Neural cell (in vitro differentiated cells): ENCODE measurements around the gene GNAI2. TPM values are rescaled to one million over a fixed set of nuclear protein-coding genes. Genes with fewer than 3 reads are reported as not detected.
A peak's percentile ranks its signal among the peaks of the same experiment; 100 is the strongest.

ENCODE experiments used
- H2AFZ ChIP-seq: fragments of 200-600, 300-800 bp; sonication (generic), shearing (Covaris generic); 2 replicates; pipeline ENCODE4 v1.6.0; 2014; ENCODE audit warnings: low read depth, mild to moderate bottlenecking, antibody characterized with exemption, low read length, moderate library complexity
- H3F3A ChIP-seq: fragments of 200-600 bp; shearing (Covaris generic); 2 replicates; pipeline ENCODE4 v1.6.1; 2016; ENCODE audit warnings: mild to moderate bottlenecking, moderate library complexity, mixed read lengths, antibody characterized with exemption, low read length; ENCODE audit not compliant: insufficient read depth, poor library complexity, severe bottlenecking
- H3K27ac ChIP-seq: fragments of 200-600, 300-800 bp; sonication (generic), shearing (Covaris generic); 2 replicates; pipeline ENCODE4 v1.5.1; 2014; ENCODE audit warnings: mild to moderate bottlenecking, low read length, moderate library complexity
- H3K27me3 ChIP-seq: fragments of 300-800, 200-600 bp; sonication (generic), shearing (Covaris generic); 2 replicates; pipeline ENCODE4 v1.6.0; 2014; ENCODE audit warnings: mild to moderate bottlenecking, low read depth, low read length, moderate library complexity; ENCODE audit not compliant: insufficient read depth
- H3K36me3 ChIP-seq: fragments of 300-800, 200-600 bp; sonication (generic), shearing (Covaris generic); 2 replicates; pipeline ENCODE4 v1.5.1; 2014; ENCODE audit warnings: mild to moderate bottlenecking, antibody characterized with exemption, low read length, moderate library complexity; ENCODE audit not compliant: insufficient read depth
- H3K4me2 ChIP-seq: fragments of 300-800, 200-600 bp; sonication (generic), shearing (Covaris generic); 2 replicates; pipeline ENCODE4 v1.6.0; 2014; ENCODE audit warnings: mild to moderate bottlenecking, low read length
- H3K4me3 ChIP-seq: fragments of 300-800, 200-600 bp; sonication (generic), shearing (Covaris generic); 2 replicates; pipeline ENCODE4 v1.5.1; 2014; ENCODE audit warnings: mild to moderate bottlenecking, low read length, moderate library complexity
- H3K79me2 ChIP-seq: fragments of 200-600 bp; shearing (Covaris generic); replicated peaks from 2 replicates; pipeline ENCODE4 v1.6.0; 2014; ENCODE audit warnings: mild to moderate bottlenecking, low read length, moderate library complexity; ENCODE audit not compliant: insufficient read depth
- H3K9ac ChIP-seq: fragments of 300-800, 200-600 bp; sonication (generic), shearing (Covaris generic); 2 replicates; pipeline ENCODE4 v1.6.1; 2016; ENCODE audit warnings: mild to moderate bottlenecking, low read length, mixed read lengths
- H3K9me2 ChIP-seq: fragments of 200-600 bp; shearing (Covaris generic); 2 replicates; pipeline ENCODE4 v1.6.1; 2016; ENCODE audit warnings: mild to moderate bottlenecking, low read length, mixed read lengths; ENCODE audit not compliant: insufficient read depth
- H3K9me3 ChIP-seq: fragments of 200-600, 300-800 bp; sonication (generic), shearing (Covaris generic); 2 replicates; pipeline ENCODE4 v1.6.1; 2016; ENCODE audit warnings: mild to moderate bottlenecking, mixed run types, low read length, moderate library complexity, mixed read lengths
- H4K20me1 ChIP-seq: fragments of 200-600 bp; shearing (Covaris generic); 2 replicates; pipeline ENCODE4 v1.6.1; 2016; ENCODE audit warnings: mild to moderate bottlenecking, mixed run types; ENCODE audit not compliant: insufficient read depth
- EP300 ChIP-seq: fragments of 450-650 bp; conservative IDR thresholded peaks from 2 replicates; pipeline ENCODE4 v1.6.1; 2014; ENCODE audit warnings: antibody characterized with exemption, mild to moderate bottlenecking, moderate library complexity; ENCODE audit not compliant: poor library complexity, severe bottlenecking
- EZH2 ChIP-seq: fragments of 200-600, 300-800 bp; shearing (Covaris generic), sonication (generic); IDR thresholded peaks from 2 replicates; pipeline ENCODE4 v1.6.1; 2014; ENCODE audit warnings: antibody characterized with exemption, low read length, borderline replicate concordance, mild to moderate bottlenecking; ENCODE audit not compliant: insufficient read depth, poor library complexity, severe bottlenecking
- MXI1 ChIP-seq: fragments of 450-650 bp; conservative IDR thresholded peaks from 2 replicates; pipeline ENCODE4 v1.6.1; 2014; ENCODE audit warnings: antibody characterized with exemption, mild to moderate bottlenecking; ENCODE audit not compliant: poor library complexity, severe bottlenecking
- POLR2AphosphoS5 ChIP-seq: IDR thresholded peaks from 2 replicates; pipeline ENCODE4 v1.6.1; 2012
- RAD21 ChIP-seq: fragments of 450-650 bp; conservative IDR thresholded peaks from 2 replicates; pipeline ENCODE4 v1.6.1; 2014; ENCODE audit warnings: antibody characterized with exemption, mild to moderate bottlenecking, moderate library complexity
- SMC3 ChIP-seq: fragments of 450-650 bp; conservative IDR thresholded peaks from 2 replicates; pipeline ENCODE4 v1.6.1; 2014; ENCODE audit warnings: antibody characterized with exemption, mild to moderate bottlenecking, moderate library complexity; ENCODE audit not compliant: poor library complexity
- TAF1 ChIP-seq: IDR thresholded peaks from 2 replicates; pipeline ENCODE4 v1.6.1; 2012; ENCODE audit warnings: low read depth
- polyA plus RNA-seq: library from polyadenylated mRNA; depleted of rRNA; stranded (reverse); fragments of >200 nt; gene quantifications from 2 replicates; pipeline ENCODE4 v1.2.3, GENCODE V29; 2014
- TF ChIP-seq, protein P1 (sequence below): fragments of 450-650 bp; IDR thresholded peaks from 2 replicates; pipeline ENCODE4 v1.5.1; 2014; ENCODE audit warnings: antibody characterized with exemption, mild to moderate bottlenecking, moderate library complexity; ENCODE audit not compliant: poor library complexity, severe bottlenecking
- TF ChIP-seq, protein P2 (sequence below): IDR thresholded peaks from 2 replicates; pipeline ENCODE4 v1.6.1; 2012; ENCODE audit warnings: borderline replicate concordance

Gene GNAI2
- polyA plus RNA-seq, 1 donor from 2014 or later: 101 TPM

DNA sequence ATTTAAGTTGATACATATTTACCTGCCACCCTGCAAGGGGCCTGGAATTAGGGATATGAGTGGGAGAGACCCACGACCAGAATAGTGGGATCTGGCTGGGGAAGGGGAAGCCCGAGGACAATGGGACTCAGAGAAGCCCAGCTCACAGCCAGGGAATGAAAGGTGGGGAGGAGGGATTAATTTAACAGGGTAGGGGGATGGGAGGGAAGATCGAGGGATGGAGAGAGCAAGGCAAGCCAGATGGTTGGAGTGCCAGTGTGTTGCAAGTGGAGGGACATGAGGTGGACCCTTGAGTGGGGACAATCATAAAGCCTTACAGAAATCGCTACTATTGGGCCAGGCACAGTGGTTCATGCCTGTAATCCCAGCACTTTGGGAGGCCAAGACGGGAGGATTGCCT, 4.4 kb upstream of the GNAI2 start:
- H3K79me2 ChIP-seq: peaks cover 6% of the 10 kb centered on the region
- H3K27ac ChIP-seq: no peak overlapping the region
- H2AFZ ChIP-seq: no peak overlapping the region
- H3K27me3 ChIP-seq: no peaks in the 10 kb centered on the region
- H3K4me3 ChIP-seq: no peak overlapping the region
- H3K9me2 ChIP-seq: no peaks in the 10 kb centered on the region
- H3K9me3 ChIP-seq: no peaks in the 10 kb centered on the region
- no peaks in the 10 kb centered on the region for H3F3A ChIP-seq
- H4K20me1 ChIP-seq: no peaks in the 10 kb centered on the region
- H3K4me2 ChIP-seq: no peak overlapping the region
- no peak overlapping the region for H3K9ac ChIP-seq
- TF ChIP-seq TAF1 (no peak), MXI1 (no peak), SMC3 (no peak), RAD21 (no peak), EP300 (no peak), POLR2AphosphoS5 (no peak), EZH2 (no peak)
- TF ChIP-seq, protein P1, sequence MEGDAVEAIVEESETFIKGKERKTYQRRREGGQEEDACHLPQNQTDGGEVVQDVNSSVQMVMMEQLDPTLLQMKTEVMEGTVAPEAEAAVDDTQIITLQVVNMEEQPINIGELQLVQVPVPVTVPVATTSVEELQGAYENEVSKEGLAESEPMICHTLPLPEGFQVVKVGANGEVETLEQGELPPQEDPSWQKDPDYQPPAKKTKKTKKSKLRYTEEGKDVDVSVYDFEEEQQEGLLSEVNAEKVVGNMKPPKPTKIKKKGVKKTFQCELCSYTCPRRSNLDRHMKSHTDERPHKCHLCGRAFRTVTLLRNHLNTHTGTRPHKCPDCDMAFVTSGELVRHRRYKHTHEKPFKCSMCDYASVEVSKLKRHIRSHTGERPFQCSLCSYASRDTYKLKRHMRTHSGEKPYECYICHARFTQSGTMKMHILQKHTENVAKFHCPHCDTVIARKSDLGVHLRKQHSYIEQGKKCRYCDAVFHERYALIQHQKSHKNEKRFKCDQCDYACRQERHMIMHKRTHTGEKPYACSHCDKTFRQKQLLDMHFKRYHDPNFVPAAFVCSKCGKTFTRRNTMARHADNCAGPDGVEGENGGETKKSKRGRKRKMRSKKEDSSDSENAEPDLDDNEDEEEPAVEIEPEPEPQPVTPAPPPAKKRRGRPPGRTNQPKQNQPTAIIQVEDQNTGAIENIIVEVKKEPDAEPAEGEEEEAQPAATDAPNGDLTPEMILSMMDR: no peak
- TF ChIP-seq, protein P2, sequence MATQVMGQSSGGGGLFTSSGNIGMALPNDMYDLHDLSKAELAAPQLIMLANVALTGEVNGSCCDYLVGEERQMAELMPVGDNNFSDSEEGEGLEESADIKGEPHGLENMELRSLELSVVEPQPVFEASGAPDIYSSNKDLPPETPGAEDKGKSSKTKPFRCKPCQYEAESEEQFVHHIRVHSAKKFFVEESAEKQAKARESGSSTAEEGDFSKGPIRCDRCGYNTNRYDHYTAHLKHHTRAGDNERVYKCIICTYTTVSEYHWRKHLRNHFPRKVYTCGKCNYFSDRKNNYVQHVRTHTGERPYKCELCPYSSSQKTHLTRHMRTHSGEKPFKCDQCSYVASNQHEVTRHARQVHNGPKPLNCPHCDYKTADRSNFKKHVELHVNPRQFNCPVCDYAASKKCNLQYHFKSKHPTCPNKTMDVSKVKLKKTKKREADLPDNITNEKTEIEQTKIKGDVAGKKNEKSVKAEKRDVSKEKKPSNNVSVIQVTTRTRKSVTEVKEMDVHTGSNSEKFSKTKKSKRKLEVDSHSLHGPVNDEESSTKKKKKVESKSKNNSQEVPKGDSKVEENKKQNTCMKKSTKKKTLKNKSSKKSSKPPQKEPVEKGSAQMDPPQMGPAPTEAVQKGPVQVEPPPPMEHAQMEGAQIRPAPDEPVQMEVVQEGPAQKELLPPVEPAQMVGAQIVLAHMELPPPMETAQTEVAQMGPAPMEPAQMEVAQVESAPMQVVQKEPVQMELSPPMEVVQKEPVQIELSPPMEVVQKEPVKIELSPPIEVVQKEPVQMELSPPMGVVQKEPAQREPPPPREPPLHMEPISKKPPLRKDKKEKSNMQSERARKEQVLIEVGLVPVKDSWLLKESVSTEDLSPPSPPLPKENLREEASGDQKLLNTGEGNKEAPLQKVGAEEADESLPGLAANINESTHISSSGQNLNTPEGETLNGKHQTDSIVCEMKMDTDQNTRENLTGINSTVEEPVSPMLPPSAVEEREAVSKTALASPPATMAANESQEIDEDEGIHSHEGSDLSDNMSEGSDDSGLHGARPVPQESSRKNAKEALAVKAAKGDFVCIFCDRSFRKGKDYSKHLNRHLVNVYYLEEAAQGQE: no peak
- H3K36me3 ChIP-seq: no peaks in the 10 kb centered on the region

GRCh38 chr3:50232303-50232702, 3.7 kb upstream of the GNAI2 start:
- Histone ChIP-seq H3K27me3 (no peaks in the 10 kb centered on the region), H3K9ac (peak overlapping the region; percentile 66), H3K36me3 (no peaks in the 10 kb centered on the region), H3K9me2 (no peaks in the 10 kb centered on the region), H3K27ac (peak overlapping the region; percentile 89), H3F3A (no peaks in the 10 kb centered on the region), H3K9me3 (no peaks in the 10 kb centered on the region), H3K79me2 (peaks cover 13% of the 10 kb centered on the region), H3K4me2 (no peak overlapping the region), H3K4me3 (no peak overlapping the region), H4K20me1 (no peaks in the 10 kb centered on the region), H2AFZ (no peak overlapping the region)
- TF ChIP-seq POLR2AphosphoS5 (no peak), EZH2 (no peak), SMC3 (no peak), TAF1 (no peak), EP300 (no peak), RAD21 (no peak), MXI1 (no peak)
- TF ChIP-seq, protein P2: no peak
- TF ChIP-seq, protein P1: no peak
